Rectal smooth muscle tissue (tissue), 1 donor: ENCODE data around the gene GNB5.
"Not testable (repeated sequence)": the region's sequence is repeated elsewhere in the genome, so short reads cannot be mapped to it uniquely, and the experiment has no call there.

Source experiments
- H3K27ac ChIP-seq: one replicate; pipeline ENCODE4 v1.7.0; 2013; ENCODE audit warnings: low read depth, low read length, inconsistent platforms
- H3K27me3 ChIP-seq: one replicate; pipeline ENCODE4 v1.7.0; 2013; ENCODE audit warnings: low read length; ENCODE audit not compliant: control insufficient read depth, insufficient read depth
- H3K36me3 ChIP-seq: one replicate; pipeline ENCODE4 v1.7.0; 2013; ENCODE audit warnings: low read length; ENCODE audit not compliant: control insufficient read depth, insufficient read depth
- H3K4me1 ChIP-seq: one replicate; pipeline ENCODE4 v1.7.0; 2013; ENCODE audit warnings: low read length; ENCODE audit not compliant: control insufficient read depth, insufficient read depth
- H3K4me3 ChIP-seq: one replicate; pipeline ENCODE4 v1.7.0; 2013; ENCODE audit warnings: low read length
- H3K9ac ChIP-seq: one replicate; pipeline ENCODE4 v1.7.0; 2013; ENCODE audit warnings: low read length

Gene GNB5

DNA sequence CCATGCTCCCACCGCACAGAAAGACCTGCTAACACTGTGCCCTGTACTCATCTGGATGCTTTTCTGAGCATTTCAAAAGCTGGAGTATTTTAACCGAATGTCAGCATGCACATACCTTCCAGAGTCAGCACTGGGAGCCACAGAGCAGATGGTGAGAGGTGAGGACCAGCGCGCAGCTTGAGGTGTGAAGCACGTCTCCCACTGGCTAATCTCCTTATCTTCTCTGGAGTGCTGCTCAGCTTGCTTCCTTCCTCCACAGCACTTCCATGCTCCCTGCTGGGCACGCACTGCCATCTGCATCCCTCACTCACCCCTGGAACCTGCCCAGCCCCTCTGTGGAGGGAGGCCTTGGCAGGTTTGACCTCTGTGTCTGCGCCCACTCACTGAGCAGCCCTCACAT is at the start of gene GNB5:
Gene GNB5, minus strand, starts transcription at position 186 of the 400 bp plus-strand sequence. CDS start 6,716 bp downstream, outside the sequence.
- H3K36me3 ChIP-seq, result peaks cover 2% of the 10 kb centered on the region
- no peak within 1 kb of the TSS for H3K27ac ChIP-seq
- no peaks in the 10 kb centered on the region for H3K27me3 ChIP-seq

GRCh38 chr15:52240166-52240565 is 49.0 kb upstream of the GNB5 start:
- Histone ChIP-seq H3K27ac (no peak overlapping the region), H3K27me3 (no peaks in the 10 kb centered on the region), H3K4me1 (no peaks in the 10 kb centered on the region), H3K36me3 (no peaks in the 10 kb centered on the region), H3K9ac (no peak overlapping the region), H3K4me3 (no peak overlapping the region)

More for the DNA sequence above, at the start of gene GNB5:
- Histone ChIP-seq H3K4me3 (no peak within 1 kb of the TSS), H3K4me1 (no peaks in the 10 kb centered on the region), H3K9ac (no peak within 1 kb of the TSS)

GRCh38 chr15:52238989-52239525 is 47.9 kb upstream of the GNB5 start:
- H3K4me3 ChIP-seq, H3K27me3 ChIP-seq, H3K4me1 ChIP-seq, H3K27ac ChIP-seq, H3K9ac ChIP-seq, H3K36me3 ChIP-seq: not testable (repeated sequence)

- Histone ChIP-seq H3K27ac (no peak overlapping the region), H3K9ac (no peak overlapping the region)
Observed at GRCh38 chr15:52238149-52238548, 47.0 kb upstream of the GNB5 start.

GRCh38 chr15:52236013-52236412 is 44.8 kb upstream of the GNB5 start:
- no peaks in the 10 kb centered on the region for H3K4me1 ChIP-seq
- H3K4me3 ChIP-seq, result no peak overlapping the region
- H3K36me3 ChIP-seq, result peaks cover 3% of the 10 kb centered on the region
- H3K9ac ChIP-seq, result no peak overlapping the region
- H3K27me3 ChIP-seq, result no peaks in the 10 kb centered on the region
- H3K27ac ChIP-seq, result no peak overlapping the region

More at GRCh38 chr15:52238149-52238548, 47.0 kb upstream of the GNB5 start:
- no peaks in the 10 kb centered on the region for H3K27me3 ChIP-seq
- H3K4me1 ChIP-seq, result no peaks in the 10 kb centered on the region
- H3K36me3 ChIP-seq, result no peaks in the 10 kb centered on the region
- H3K4me3 ChIP-seq, result no peak overlapping the region

DNA sequence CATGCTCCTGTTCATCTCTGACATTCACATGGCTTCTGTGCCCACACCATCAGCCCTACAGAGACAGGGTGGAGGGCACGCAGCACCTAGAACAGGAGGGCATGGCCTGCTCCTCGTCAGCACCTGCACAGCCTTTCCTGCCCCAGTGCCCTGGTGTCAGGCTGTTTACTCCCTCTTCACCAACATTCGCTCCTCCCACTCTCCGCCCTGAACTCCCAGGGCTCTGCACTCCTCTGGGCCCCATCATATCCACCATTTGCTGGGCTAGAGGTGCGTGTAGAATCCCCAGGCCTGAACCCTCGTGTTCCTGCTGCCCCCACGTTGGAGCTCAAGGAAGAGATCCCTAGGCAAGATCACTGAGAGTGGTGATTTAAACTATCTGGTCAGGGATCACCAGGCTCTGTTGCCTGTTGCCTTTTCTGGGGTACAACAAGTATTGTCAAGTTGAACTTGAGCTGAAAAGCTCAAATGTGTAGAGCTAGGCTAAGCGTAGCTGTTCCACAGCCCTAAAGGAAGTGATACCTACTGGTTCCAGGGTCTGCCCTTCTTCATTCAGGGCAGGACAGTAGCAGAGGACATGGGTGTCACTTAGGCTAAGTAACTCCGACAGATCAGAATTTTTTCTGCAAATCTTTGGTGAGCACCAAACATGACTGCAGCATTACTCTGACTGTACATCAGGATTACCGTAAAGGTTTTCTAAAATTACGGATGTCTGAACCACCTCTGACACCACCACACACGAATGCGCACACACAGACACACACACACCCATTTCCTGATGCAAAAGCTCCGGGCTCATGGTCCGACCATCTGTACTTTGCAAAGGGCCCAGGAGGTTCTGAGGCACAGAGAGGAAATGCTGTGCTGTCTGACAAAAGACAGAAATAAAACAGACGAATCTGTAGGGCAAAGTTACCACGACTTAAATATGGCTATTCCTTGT is 43.7 kb upstream of the GNB5 start:
- H3K36me3 ChIP-seq, result peaks cover 3% of the 10 kb centered on the region
- H3K4me3 ChIP-seq, result no peak overlapping the region
- H3K27ac ChIP-seq, result no peak overlapping the region
- no peaks in the 10 kb centered on the region for H3K4me1 ChIP-seq
- no peak overlapping the region for H3K9ac ChIP-seq
- H3K27me3 ChIP-seq, result no peaks in the 10 kb centered on the region

GRCh38 chr15:52233405-52233804 is 42.2 kb upstream of the GNB5 start:
- Histone ChIP-seq H3K36me3 (peaks cover 3% of the 10 kb centered on the region), H3K27me3 (no peaks in the 10 kb centered on the region), H3K27ac (no peak overlapping the region), H3K4me1 (no peaks in the 10 kb centered on the region), H3K9ac (no peak overlapping the region), H3K4me3 (no peak overlapping the region)

DNA sequence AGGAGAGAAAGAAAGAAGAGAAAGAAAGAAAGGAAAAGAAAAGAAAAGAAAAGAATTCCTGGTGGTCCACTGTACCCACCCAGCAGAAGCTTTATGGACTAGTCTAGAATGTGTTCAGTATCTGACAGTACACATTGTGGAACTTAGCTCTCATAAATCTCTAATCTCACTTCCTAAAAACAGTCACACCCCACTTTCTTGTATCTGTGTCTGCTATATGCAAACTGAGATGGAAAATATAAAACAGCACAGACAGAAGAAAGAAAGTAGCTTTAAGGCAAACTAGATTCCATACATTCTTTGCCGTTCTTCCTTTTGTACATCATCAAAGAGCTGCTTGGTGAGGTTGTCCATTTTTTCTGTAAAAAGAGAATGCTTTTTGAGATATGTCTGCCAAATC is 41.1 kb upstream of the GNB5 start:
- H3K4me1 ChIP-seq, result no peaks in the 10 kb centered on the region
- no peak overlapping the region for H3K4me3 ChIP-seq
- H3K27me3 ChIP-seq, result no peaks in the 10 kb centered on the region
- no peak overlapping the region for H3K27ac ChIP-seq
- peaks cover 3% of the 10 kb centered on the region for H3K36me3 ChIP-seq
- no peak overlapping the region for H3K9ac ChIP-seq

- Histone ChIP-seq H3K36me3 (peaks cover 3% of the 10 kb centered on the region), H3K4me3 (no peak overlapping the region), H3K9ac (no peak overlapping the region), H3K4me1 (no peaks in the 10 kb centered on the region), H3K27me3 (no peaks in the 10 kb centered on the region), H3K27ac (no peak overlapping the region)
Observed at GRCh38 chr15:52230073-52230472, 38.9 kb upstream of the GNB5 start.

DNA sequence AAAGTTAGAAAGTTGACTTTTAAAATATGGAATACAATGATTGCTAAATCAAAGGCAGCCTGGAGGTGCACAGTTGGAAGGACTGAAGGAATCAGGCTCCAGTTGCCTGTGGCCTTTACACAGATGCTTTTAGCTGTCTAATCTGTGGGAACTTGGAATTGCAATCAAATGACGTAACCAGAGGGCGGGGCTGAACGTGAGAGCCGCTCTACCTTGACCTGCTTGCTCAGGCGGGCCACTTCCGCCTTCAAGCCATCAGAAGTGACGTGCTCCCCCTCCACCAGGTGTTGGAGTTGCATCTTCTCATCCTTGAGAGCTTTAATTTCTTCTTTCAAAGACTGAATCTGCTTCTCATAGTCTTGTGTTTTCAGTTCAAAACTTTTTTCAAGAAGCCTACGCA is 37.7 kb upstream of the GNB5 start:
- Histone ChIP-seq H3K36me3 (peaks cover 3% of the 10 kb centered on the region), H3K4me3 (no peak overlapping the region), H3K27me3 (no peaks in the 10 kb centered on the region), H3K9ac (no peak overlapping the region), H3K27ac (no peak overlapping the region), H3K4me1 (no peaks in the 10 kb centered on the region)

- no peaks in the 10 kb centered on the region for H3K4me1 ChIP-seq
Observed at GRCh38 chr15:52227456-52227855, 36.3 kb upstream of the GNB5 start.

DNA sequence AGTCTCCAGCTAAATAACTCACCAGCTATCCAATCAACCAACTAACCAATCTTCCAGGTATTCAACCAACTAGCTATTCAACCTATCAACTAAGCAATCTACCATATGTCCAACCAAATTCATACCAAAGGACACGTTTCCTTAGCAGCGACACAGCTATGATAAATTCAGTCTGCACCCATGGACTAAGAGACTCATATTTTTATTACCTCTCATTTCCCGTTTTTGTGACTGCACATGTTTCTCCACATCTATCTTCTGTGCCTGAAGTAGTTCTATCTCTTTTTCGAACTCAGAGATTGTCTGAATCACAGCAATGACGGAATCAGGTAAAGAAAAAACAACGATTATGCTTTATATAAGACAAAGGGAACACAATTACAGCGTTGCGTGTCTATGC is 34.0 kb upstream of the GNB5 start:
- no peaks in the 10 kb centered on the region for H3K27me3 ChIP-seq
- H3K4me3 ChIP-seq, result no peak overlapping the region
- H3K9ac ChIP-seq, result no peak overlapping the region
- H3K27ac ChIP-seq, result no peak overlapping the region
- no peaks in the 10 kb centered on the region for H3K36me3 ChIP-seq
- no peaks in the 10 kb centered on the region for H3K4me1 ChIP-seq

More at GRCh38 chr15:52227456-52227855, 36.3 kb upstream of the GNB5 start:
- no peak overlapping the region for H3K27ac ChIP-seq
- H3K36me3 ChIP-seq, result peaks cover 3% of the 10 kb centered on the region
- H3K4me3 ChIP-seq, result no peak overlapping the region
- H3K27me3 ChIP-seq, result no peaks in the 10 kb centered on the region
- no peak overlapping the region for H3K9ac ChIP-seq

DNA sequence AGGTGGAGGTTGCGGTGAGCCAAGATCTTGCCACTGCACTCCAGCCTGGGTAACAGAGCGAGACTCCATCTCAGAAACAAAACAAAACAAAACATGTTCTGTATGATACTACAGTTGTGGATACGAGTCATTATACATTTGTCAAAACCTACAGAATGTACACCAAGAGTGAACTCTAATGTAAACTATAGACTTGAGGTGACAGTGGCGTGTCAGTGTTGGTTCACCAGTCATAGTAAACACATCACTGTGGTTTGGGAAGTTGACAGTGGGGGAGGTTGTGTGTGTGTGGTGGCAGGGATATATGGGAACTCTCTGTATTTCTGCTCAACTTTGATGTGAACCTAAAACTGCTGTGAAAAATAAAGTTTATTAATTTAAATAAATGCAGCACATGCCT is 33.0 kb upstream of the GNB5 start:
- Histone ChIP-seq H3K4me3 (no peak overlapping the region), H3K9ac (no peak overlapping the region), H3K27me3 (no peaks in the 10 kb centered on the region), H3K27ac (no peak overlapping the region), H3K4me1 (no peaks in the 10 kb centered on the region), H3K36me3 (no peaks in the 10 kb centered on the region)
